Measurements from ENCODE around the gene LRRC2.

DNA sequence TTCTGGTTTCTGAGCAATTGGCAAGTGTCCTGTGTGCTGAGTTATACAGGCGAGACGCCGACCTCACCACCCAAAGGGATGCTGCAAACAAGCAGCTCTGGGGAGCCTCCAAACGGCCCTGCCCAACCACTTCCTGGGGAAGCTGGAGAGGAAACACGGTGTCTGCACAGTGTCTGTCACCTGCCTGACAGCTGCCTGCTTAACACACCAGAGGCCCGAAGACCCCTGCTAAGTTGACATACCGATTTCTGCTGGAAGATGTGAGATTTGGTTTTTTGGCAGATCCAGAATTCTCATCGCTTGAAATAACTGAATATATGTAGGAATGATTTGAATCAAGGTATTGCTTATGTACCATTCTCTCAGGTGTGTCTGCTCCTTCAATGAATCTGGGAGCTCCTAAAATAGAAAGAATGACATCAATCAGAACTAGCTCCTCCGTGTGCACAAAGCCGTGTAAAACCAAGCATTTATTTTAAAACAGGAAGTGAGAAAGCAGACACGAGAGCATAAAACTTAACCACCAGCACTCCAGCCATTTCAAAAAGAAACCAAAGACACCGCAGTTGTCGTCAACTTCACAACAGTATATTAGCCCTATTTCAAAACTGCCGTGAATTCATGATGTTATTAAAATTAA, 27.2 kb downstream of the LRRC2 start:
- TF ChIP-seq EZH2phosphoT487 (IDR thresholded peaks at IDR 0.05; ENCODE audit: low read depth, severe bottlenecking, unreplicated experiment), result no peak
- TF ChIP-seq, protein P1, sequence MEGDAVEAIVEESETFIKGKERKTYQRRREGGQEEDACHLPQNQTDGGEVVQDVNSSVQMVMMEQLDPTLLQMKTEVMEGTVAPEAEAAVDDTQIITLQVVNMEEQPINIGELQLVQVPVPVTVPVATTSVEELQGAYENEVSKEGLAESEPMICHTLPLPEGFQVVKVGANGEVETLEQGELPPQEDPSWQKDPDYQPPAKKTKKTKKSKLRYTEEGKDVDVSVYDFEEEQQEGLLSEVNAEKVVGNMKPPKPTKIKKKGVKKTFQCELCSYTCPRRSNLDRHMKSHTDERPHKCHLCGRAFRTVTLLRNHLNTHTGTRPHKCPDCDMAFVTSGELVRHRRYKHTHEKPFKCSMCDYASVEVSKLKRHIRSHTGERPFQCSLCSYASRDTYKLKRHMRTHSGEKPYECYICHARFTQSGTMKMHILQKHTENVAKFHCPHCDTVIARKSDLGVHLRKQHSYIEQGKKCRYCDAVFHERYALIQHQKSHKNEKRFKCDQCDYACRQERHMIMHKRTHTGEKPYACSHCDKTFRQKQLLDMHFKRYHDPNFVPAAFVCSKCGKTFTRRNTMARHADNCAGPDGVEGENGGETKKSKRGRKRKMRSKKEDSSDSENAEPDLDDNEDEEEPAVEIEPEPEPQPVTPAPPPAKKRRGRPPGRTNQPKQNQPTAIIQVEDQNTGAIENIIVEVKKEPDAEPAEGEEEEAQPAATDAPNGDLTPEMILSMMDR (IDR thresholded peaks at IDR 0.05; ENCODE audit: poor library complexity), result no peak
